ENCODE results near the gene EEFSEC.

The EEFSEC gene

GRCh38 chr3:128395046-128395445 is 241.8 kb downstream of the EEFSEC start:
- no peaks in the 10 kb centered on the region for H3K9me3 Mint-ChIP-seq
- no peak overlapping the region for H3K27ac Mint-ChIP-seq
- no peaks in the 10 kb centered on the region for H3K36me3 Mint-ChIP-seq
- H3K4me3 Mint-ChIP-seq, result no peak overlapping the region
- no peaks in the 10 kb centered on the region for H3K4me1 Mint-ChIP-seq
- H3K27me3 Mint-ChIP-seq, result no peaks in the 10 kb centered on the region

DNA sequence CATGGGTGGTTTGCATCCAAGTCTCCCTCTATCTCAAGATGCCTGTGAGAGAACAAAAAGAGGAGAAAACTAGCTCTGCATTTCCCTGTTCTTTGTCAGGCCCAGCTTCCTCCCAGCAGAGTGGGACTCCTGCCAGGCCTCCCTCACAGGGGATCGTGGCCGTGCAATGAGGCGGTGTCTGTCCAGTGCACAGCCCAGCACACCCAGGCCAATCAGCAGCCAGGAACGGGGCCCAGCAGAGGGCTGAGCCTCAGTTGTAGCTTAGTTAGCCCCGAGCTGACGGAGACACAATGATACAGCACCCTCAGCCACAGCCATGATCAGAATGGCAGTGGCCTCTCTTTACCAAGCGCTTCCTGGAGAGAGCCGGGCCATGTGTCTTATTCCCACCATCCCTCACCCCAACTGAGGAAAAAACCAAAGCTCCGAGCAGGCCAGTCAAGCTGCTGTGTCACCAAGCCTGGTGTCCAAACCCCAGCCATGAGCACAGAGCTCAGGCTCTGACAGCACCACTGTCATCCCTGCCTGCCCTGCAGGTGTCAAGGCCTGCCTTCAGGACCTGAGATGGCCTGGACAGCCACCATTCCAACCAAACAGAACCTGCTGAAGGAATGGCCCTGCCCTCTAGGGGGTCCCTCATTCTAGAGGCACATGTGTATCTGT is 242.3 kb downstream of the EEFSEC start:
- Mint-ChIP-seq H3K27me3 (no peaks in the 10 kb centered on the region), H3K27ac (no peak overlapping the region), H3K4me1 (no peaks in the 10 kb centered on the region), H3K9me3 (no peaks in the 10 kb centered on the region), H3K4me3 (no peak overlapping the region), H3K36me3 (no peaks in the 10 kb centered on the region)

GRCh38 chr3:128397484-128397883 is 244.2 kb downstream of the EEFSEC start:
- no peaks in the 10 kb centered on the region for H3K27me3 Mint-ChIP-seq
- H3K9me3 Mint-ChIP-seq, result no peaks in the 10 kb centered on the region
- H3K4me1 Mint-ChIP-seq, result no peaks in the 10 kb centered on the region
- no peak overlapping the region for H3K4me3 Mint-ChIP-seq
- no peaks in the 10 kb centered on the region for H3K36me3 Mint-ChIP-seq
- no peak overlapping the region for H3K27ac Mint-ChIP-seq

DNA sequence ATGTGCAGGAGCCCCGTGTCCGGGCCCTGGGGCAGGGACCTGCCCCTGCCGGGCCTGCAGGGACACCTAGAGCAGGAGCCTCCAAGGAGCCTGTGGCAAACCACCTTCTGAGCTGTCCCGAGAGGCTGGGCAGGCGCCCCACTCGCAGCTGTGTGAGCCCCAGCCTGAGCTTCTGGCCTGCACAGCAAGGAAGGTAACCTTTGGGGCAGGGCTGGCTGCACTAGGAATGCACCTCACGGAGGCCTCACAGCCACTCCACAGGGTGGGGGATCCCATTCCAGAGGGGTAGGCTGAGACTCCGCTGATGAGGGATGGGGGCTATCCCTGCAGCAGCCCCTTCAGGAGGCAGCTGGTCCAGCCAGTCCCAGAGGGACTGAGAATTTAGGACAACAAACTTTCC is 245.3 kb downstream of the EEFSEC start:
- no peaks in the 10 kb centered on the region for H3K36me3 Mint-ChIP-seq
- no peaks in the 10 kb centered on the region for H3K4me1 Mint-ChIP-seq
- no peak overlapping the region for H3K4me3 Mint-ChIP-seq
- H3K27me3 Mint-ChIP-seq, result no peaks in the 10 kb centered on the region
- no peak overlapping the region for H3K27ac Mint-ChIP-seq
- H3K9me3 Mint-ChIP-seq, result no peaks in the 10 kb centered on the region

- Mint-ChIP-seq H3K4me1 (no peaks in the 10 kb centered on the region), H3K27ac (no peak overlapping the region), H3K36me3 (no peaks in the 10 kb centered on the region), H3K9me3 (no peaks in the 10 kb centered on the region), H3K27me3 (no peaks in the 10 kb centered on the region), H3K4me3 (no peak overlapping the region)
Measured at GRCh38 chr3:128399221-128399915, 246.1 kb downstream of the EEFSEC start.

- no peak overlapping the region for H3K27ac Mint-ChIP-seq
- no peaks in the 10 kb centered on the region for H3K9me3 Mint-ChIP-seq
- no peak overlapping the region for H3K4me3 Mint-ChIP-seq
- no peaks in the 10 kb centered on the region for H3K36me3 Mint-ChIP-seq
- H3K27me3 Mint-ChIP-seq, result no peaks in the 10 kb centered on the region
- no peaks in the 10 kb centered on the region for H3K4me1 Mint-ChIP-seq
Measured at GRCh38 chr3:128400671-128401070, 247.4 kb downstream of the EEFSEC start.

- Mint-ChIP-seq H3K27me3 (no peaks in the 10 kb centered on the region), H3K4me1 (no peaks in the 10 kb centered on the region), H3K9me3 (no peaks in the 10 kb centered on the region), H3K36me3 (no peaks in the 10 kb centered on the region), H3K4me3 (no peak overlapping the region), H3K27ac (no peak overlapping the region)
Measured at GRCh38 chr3:128402319-128402718, 249.0 kb downstream of the EEFSEC start.

- Mint-ChIP-seq H3K4me1 (no peaks in the 10 kb centered on the region), H3K9me3 (no peaks in the 10 kb centered on the region), H3K4me3 (no peak overlapping the region), H3K27ac (no peak overlapping the region), H3K36me3 (no peaks in the 10 kb centered on the region), H3K27me3 (no peaks in the 10 kb centered on the region)
Measured at GRCh38 chr3:128402998-128403397, 249.7 kb downstream of the EEFSEC start.

DNA sequence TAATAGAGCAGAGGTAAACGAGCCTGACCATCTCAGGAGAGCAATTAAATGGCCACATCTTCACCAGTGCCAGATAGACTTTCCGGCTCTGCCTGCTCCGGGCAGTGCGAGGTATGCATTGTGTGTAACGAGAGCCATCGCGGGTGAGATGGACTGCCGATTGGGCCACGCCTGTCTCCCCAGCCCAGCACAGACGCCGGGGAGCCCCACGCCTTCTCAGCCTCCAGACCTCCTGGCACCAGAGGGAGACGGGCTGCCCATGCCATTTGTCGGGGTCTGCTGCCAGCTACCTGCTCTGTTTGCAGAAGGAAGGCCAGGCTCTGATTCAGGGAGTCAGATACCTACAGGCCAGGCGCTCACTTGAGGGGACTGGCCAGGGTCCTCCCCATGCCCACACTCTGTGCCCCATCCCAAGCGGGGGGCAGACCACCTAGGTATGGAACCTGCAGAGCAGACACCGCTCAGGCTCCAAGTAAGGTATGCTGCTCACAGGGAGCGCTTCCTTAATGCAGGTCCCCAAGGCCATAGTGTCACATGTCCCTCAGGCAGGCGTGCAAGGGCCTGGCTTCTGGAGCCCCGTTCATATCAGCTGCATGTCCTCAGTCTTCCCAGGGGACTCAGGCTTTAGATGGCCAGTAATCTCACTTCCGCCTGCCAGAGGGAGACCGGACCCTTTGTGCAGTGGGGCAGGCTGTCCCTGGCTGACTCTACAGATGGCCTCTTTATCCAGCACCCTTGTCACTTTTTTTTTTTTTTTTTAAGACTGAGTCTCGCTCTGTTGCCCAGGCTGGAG is 251.2 kb downstream of the EEFSEC start:
- Mint-ChIP-seq H3K4me3 (no peak overlapping the region), H3K27ac (no peak overlapping the region), H3K27me3 (no peaks in the 10 kb centered on the region), H3K9me3 (no peaks in the 10 kb centered on the region), H3K4me1 (no peaks in the 10 kb centered on the region), H3K36me3 (no peaks in the 10 kb centered on the region)

DNA sequence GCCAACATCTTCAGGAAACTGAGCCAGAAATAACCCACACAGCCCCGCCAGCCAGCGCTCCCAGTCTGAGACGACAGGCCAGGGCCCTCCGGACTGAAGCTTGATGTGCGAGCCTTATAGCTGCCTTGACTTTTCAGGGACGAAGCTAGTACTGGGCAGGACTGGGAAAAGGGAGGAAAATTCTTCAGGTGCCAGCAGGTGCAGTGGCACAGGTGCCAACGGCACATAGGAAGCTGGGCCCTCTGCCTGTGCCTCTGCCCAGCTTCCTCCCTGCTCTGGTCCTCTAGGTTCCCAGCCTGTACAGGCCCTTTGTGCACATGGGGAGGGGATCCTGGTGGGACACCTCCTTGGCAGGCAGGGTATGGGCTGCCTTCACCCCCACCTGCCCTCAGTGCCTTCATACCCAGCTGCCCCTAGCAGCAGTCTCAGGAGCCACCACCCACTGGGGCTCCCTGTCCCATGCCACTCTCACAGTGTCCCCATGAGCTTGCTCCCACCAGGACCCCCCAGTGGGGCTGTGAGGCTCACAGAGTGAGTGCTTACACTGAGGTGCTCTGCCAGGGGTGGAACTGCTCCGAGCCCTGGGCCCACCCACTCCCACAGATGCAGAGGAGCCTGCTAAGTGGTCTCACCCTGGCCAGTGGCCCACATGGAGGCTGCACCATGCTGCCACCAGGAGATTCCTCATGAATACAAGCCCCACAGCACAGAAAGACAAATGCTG is 252.4 kb downstream of the EEFSEC start:
- H3K27me3 Mint-ChIP-seq, result no peaks in the 10 kb centered on the region
- no peaks in the 10 kb centered on the region for H3K4me1 Mint-ChIP-seq
- no peak overlapping the region for H3K27ac Mint-ChIP-seq
- no peaks in the 10 kb centered on the region for H3K9me3 Mint-ChIP-seq
- H3K4me3 Mint-ChIP-seq, result no peak overlapping the region
- H3K36me3 Mint-ChIP-seq, result no peaks in the 10 kb centered on the region

GRCh38 chr3:128407247-128407646 is 254.0 kb downstream of the EEFSEC start:
- Mint-ChIP-seq H3K27ac (no peak overlapping the region), H3K4me3 (no peak overlapping the region), H3K4me1 (no peaks in the 10 kb centered on the region), H3K27me3 (no peaks in the 10 kb centered on the region), H3K9me3 (no peaks in the 10 kb centered on the region), H3K36me3 (no peaks in the 10 kb centered on the region)

- Mint-ChIP-seq H3K27ac (no peak overlapping the region), H3K9me3 (no peaks in the 10 kb centered on the region)
Measured at GRCh38 chr3:128408012-128408692, 254.9 kb downstream of the EEFSEC start.

DNA sequence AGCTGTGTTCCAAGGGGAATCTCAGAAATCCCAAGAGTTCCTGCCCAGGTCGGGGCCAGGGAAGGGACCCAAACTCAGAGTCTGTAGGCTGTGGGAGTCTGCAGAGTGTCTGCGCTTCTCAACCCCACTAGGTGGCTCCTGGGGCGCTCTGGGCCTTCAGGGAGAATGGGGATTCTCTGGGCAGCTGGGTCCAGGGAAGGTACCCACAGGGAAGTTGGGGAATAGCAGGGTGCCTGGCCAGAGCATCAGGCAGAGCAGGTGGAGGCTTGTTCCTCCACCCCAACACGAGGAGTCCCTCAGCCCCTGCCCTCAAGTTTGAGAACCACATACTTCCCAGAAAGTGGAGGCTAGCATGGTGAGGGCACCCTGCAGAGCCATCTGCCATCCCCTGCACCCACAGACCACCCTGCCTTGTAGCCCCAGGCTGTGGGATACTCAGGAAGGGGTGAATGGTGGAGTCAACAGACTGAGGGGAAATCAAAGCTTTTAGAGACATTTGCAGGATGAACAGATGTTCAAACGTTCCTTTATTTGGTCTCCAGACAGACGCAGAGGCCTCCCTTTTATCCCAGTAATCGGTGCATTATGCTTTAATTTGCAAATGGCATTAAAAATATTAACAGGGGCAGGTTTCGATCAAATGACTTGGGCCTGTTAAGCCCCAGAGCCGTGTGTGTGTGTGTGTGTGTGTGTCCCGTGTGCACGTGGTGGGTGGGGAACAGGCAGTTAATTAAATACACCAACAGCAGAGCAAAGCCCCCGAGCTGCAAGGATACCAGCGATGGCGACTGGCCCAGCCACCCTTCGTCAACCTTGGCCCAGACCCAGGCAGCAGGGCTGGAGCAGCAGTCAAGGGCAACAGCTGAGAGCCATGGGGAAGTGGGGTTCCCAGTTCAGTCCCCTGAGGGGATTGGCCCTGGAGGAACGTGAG is 255.7 kb downstream of the EEFSEC start:
- Mint-ChIP-seq H3K9me3 (no peaks in the 10 kb centered on the region), H3K4me1 (no peaks in the 10 kb centered on the region), H3K36me3 (no peaks in the 10 kb centered on the region), H3K27ac (no peak overlapping the region), H3K4me3 (no peak overlapping the region), H3K27me3 (no peaks in the 10 kb centered on the region)

More at GRCh38 chr3:128408012-128408692, 254.9 kb downstream of the EEFSEC start:
- Mint-ChIP-seq H3K4me3 (no peak overlapping the region), H3K36me3 (no peaks in the 10 kb centered on the region), H3K27me3 (no peaks in the 10 kb centered on the region), H3K4me1 (no peaks in the 10 kb centered on the region)

Measured in activated naive CD4-positive, alpha-beta T cell treated with anti-CD3 and anti-CD28 coated beads, Interleukin-2, amount 50 U/mL, for 24 hours (primary cell).